Lower lobe of right lung (tissue), 2 donors: ENCODE results near the gene RAI2. TPM values are rescaled to one million over a fixed set of nuclear protein-coding genes. Genes with fewer than 3 reads are reported as not detected.

Experiments used
- ATAC-seq, 2 donors: fragments of 200-7000 bp; cut with Tn5 transposase; one replicate each; pipeline ENCODE4 v1.9.1; 2020 to 2022; ENCODE audit warnings: mild to moderate bottlenecking in 2 of 2, moderate library complexity in 2 of 2
- DNase-seq: peaks from one replicate; pipeline ENCODE4 v3.0.0-alpha.2; 2020
- H3K27ac ChIP-seq: fragments of 200-600 bp; one replicate; pipeline ENCODE4 v1.8.0; 2022
- H3K27me3 ChIP-seq: fragments of 200-600 bp; one replicate; pipeline ENCODE4 v1.8.0; 2022; ENCODE audit warnings: low read depth
- H3K36me3 ChIP-seq: fragments of 200-600 bp; one replicate; pipeline ENCODE4 v1.8.0; 2022; ENCODE audit warnings: mild to moderate bottlenecking
- H3K4me1 ChIP-seq: fragments of 200-600 bp; one replicate; pipeline ENCODE4 v1.8.0; 2022
- H3K4me3 ChIP-seq: fragments of 200-600 bp; one replicate; pipeline ENCODE4 v1.8.0; 2022; ENCODE audit warnings: mild to moderate bottlenecking
- H3K9me3 ChIP-seq: fragments of 200-600 bp; one replicate; pipeline ENCODE4 v1.8.0; 2022
- CTCF ChIP-seq: fragments of 200-600 bp; IDR thresholded peaks from one replicate; pipeline ENCODE4 v1.8.0; 2022; ENCODE audit warnings: antibody characterized with exemption, mild to moderate bottlenecking
- intact Hi-C: fragments of 100-400 bp; cut with DNase I; formaldehyde crosslinking; loops from one replicate; pipeline ENCODE4 v1.11.0; 2022
- total RNA-seq: library from RNA; stranded (reverse); fragmentation: NEBNext Ultra II Directional; extraction: Animal tissue kit (Norgen Biotek cat#: 25700); gene quantifications from one replicate; pipeline ENCODE4 v1.2.1, GENCODE V29; 2021
- donor health status: DM: no; HTN: yes; CAD: no; lungs with severe emphysema.

RAI2 gene
- total RNA-seq, 1 donor from 2014 or later: 26.5 TPM

- no peaks in the 10 kb centered on the region for H3K27me3 ChIP-seq
- intact Hi-C loops: no loop called here
- H3K4me3 ChIP-seq: no peak overlapping the region
- peaks cover 6% of the 10 kb centered on the region for H3K36me3 ChIP-seq
- no peak for ATAC-seq
- no peak for DNase-seq
- no peak for TF ChIP-seq CTCF
- no peak overlapping the region for H3K27ac ChIP-seq
- H3K4me1 ChIP-seq: no peaks in the 10 kb centered on the region
- no peaks in the 10 kb centered on the region for H3K9me3 ChIP-seq
Observed at GRCh38 chrX:17802756-17803155, 58.3 kb downstream of the RAI2 start.

GRCh38 chrX:17801431-17801830 is 59.7 kb downstream of the RAI2 start:
- ATAC-seq (no peak), DNase-seq (no peak)
- no peak for TF ChIP-seq CTCF
- intact Hi-C loops: no loop called here
- Histone ChIP-seq H3K36me3 (peaks cover 6% of the 10 kb centered on the region), H3K27ac (no peak overlapping the region), H3K27me3 (no peaks in the 10 kb centered on the region), H3K4me1 (no peaks in the 10 kb centered on the region), H3K4me3 (no peak overlapping the region), H3K9me3 (no peaks in the 10 kb centered on the region)

- H3K36me3 ChIP-seq: peaks cover 6% of the 10 kb centered on the region
- intact Hi-C loops: no loop called here
Observed at GRCh38 chrX:17798921-17799320, 62.2 kb downstream of the RAI2 start.

GRCh38 chrX:17792826-17793225 is 68.3 kb downstream of the RAI2 start:
- no peak for TF ChIP-seq CTCF
- H3K4me3 ChIP-seq: no peak overlapping the region
- no peak overlapping the region for H3K27ac ChIP-seq
- H3K4me1 ChIP-seq: no peaks in the 10 kb centered on the region
- ATAC-seq: no peak
- DNase-seq: no peak
- intact Hi-C loops: no loop called here
- H3K9me3 ChIP-seq: no peaks in the 10 kb centered on the region
- H3K36me3 ChIP-seq: no peaks in the 10 kb centered on the region
- no peaks in the 10 kb centered on the region for H3K27me3 ChIP-seq

More at GRCh38 chrX:17798921-17799320, 62.2 kb downstream of the RAI2 start:
- TF ChIP-seq CTCF: no peak
- H3K27ac ChIP-seq: no peak overlapping the region
- H3K9me3 ChIP-seq: no peaks in the 10 kb centered on the region
- DNase-seq (no peak), ATAC-seq (no peak)
- H3K4me3 ChIP-seq: no peak overlapping the region
- H3K4me1 ChIP-seq: no peaks in the 10 kb centered on the region
- no peaks in the 10 kb centered on the region for H3K27me3 ChIP-seq

- H3K4me3 ChIP-seq: no peak overlapping the region
- no peak for DNase-seq
- no peaks in the 10 kb centered on the region for H3K9me3 ChIP-seq
- H3K36me3 ChIP-seq: no peaks in the 10 kb centered on the region
- ATAC-seq: peak in 1 of 2 donors; percentile 32
- intact Hi-C loops: no loop called here
- H3K27ac ChIP-seq: no peak overlapping the region
- H3K27me3 ChIP-seq: no peaks in the 10 kb centered on the region
- H3K4me1 ChIP-seq: no peaks in the 10 kb centered on the region
- TF ChIP-seq CTCF: no peak
Observed at GRCh38 chrX:17788956-17789562, 72.0 kb downstream of the RAI2 start.
